Fibroblast of pulmonary artery (primary cell): ENCODE results near the gene FSHB.

ENCODE experiments used
- DNase-seq: peaks from one replicate; pipeline ENCODE4 v3.0.0-alpha.2; 2010; ENCODE audit warnings: low read depth
- H3K4me3 ChIP-seq: replicated peaks from 2 replicates; pipeline ENCODE4 v1.5.1; 2011; ENCODE audit warnings: low read depth, mild to moderate bottlenecking, control low read depth, low read length, moderate library complexity
- TF ChIP-seq, protein P1 (sequence below): IDR thresholded peaks from 2 replicates; pipeline ENCODE4 v1.5.1; 2011; ENCODE audit warnings: mild to moderate bottlenecking, control low read depth, low read length, inconsistent platforms; ENCODE audit errors: missing control alignments

FSHB gene

DNA sequence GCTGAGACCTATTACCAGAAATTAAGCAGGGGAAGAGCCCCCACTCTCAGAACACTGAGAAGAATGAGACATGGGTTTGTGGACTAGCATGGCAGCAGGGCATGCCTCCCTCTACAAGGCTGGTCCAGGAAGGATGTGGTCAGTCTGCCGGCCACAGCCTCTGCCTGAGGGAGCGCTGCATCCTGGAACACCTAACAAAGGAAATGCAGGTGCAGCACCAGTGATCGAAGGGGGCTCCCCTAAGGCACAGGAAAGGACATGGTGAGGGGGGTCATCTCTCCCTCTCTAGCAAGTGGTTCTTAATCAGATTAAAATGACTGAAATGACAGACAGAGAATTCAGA is 51.4 kb downstream of the FSHB start:
- no peak overlapping the region for H3K4me3 ChIP-seq
- no peak for DNase-seq
- TF ChIP-seq, protein P1, sequence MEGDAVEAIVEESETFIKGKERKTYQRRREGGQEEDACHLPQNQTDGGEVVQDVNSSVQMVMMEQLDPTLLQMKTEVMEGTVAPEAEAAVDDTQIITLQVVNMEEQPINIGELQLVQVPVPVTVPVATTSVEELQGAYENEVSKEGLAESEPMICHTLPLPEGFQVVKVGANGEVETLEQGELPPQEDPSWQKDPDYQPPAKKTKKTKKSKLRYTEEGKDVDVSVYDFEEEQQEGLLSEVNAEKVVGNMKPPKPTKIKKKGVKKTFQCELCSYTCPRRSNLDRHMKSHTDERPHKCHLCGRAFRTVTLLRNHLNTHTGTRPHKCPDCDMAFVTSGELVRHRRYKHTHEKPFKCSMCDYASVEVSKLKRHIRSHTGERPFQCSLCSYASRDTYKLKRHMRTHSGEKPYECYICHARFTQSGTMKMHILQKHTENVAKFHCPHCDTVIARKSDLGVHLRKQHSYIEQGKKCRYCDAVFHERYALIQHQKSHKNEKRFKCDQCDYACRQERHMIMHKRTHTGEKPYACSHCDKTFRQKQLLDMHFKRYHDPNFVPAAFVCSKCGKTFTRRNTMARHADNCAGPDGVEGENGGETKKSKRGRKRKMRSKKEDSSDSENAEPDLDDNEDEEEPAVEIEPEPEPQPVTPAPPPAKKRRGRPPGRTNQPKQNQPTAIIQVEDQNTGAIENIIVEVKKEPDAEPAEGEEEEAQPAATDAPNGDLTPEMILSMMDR, result no peak
